Mesendoderm (in vitro differentiated cells): ENCODE results near the gene KIF17.

Experiments
- DNase-seq: peaks from one replicate; pipeline ENCODE4 v3.0.0; 2013
- H2AK5ac ChIP-seq: 2 replicates; pipeline ENCODE4 v1.6.1; 2013; ENCODE audit warnings: low read length, inconsistent platforms
- H2BK120ac ChIP-seq: 2 replicates; pipeline ENCODE4 v1.6.1; 2013; ENCODE audit warnings: low read depth, mild to moderate bottlenecking, low read length, moderate library complexity, mixed read lengths
- H2BK15ac ChIP-seq: replicated peaks from 2 replicates; pipeline ENCODE4 v1.6.1; 2013; ENCODE audit warnings: low read depth, mild to moderate bottlenecking, moderate library complexity
- H2BK5ac ChIP-seq: 2 replicates; pipeline ENCODE4 v1.6.1; 2013; ENCODE audit warnings: low read length, inconsistent platforms
- H3K18ac ChIP-seq: 2 replicates; pipeline ENCODE4 v1.6.1; 2013; ENCODE audit warnings: mild to moderate bottlenecking, low read length, mixed read lengths
- H3K23ac ChIP-seq: one replicate; pipeline ENCODE4 v1.6.1; 2013; ENCODE audit warnings: low read length
- H3K27ac ChIP-seq: 2 replicates; pipeline ENCODE4 v1.5.1; 2013; ENCODE audit warnings: low read depth, mild to moderate bottlenecking, inconsistent platforms, low read length, moderate library complexity
- H3K27me3 ChIP-seq: 2 replicates; pipeline ENCODE4 v1.6.1; 2013; ENCODE audit warnings: low read length, control low read depth, mild to moderate bottlenecking, inconsistent platforms; ENCODE audit not compliant: insufficient read depth, poor library complexity
- H3K36me3 ChIP-seq: 2 replicates; pipeline ENCODE4 v1.6.1; 2013; ENCODE audit warnings: low read length, inconsistent platforms; ENCODE audit not compliant: control insufficient read depth, insufficient read depth
- H3K4ac ChIP-seq: one replicate; pipeline ENCODE4 v1.6.1; 2013; ENCODE audit warnings: low read depth, mild to moderate bottlenecking, low read length, moderate library complexity
- H3K4me1 ChIP-seq: 2 replicates; pipeline ENCODE4 v1.6.1; 2013; ENCODE audit warnings: low read depth, low read length, inconsistent platforms; ENCODE audit not compliant: control insufficient read depth
- H3K4me2 ChIP-seq: 2 replicates; pipeline ENCODE4 v1.6.1; 2013; ENCODE audit warnings: low read length
- H3K4me3 ChIP-seq: 2 replicates; pipeline ENCODE4 v1.5.1; 2013; ENCODE audit warnings: mild to moderate bottlenecking, low read length
- H3K56ac ChIP-seq: one replicate; pipeline ENCODE4 v1.6.1; 2013; ENCODE audit warnings: low read length
- H3K79me1 ChIP-seq: 2 replicates; pipeline ENCODE4 v1.6.1; 2013; ENCODE audit warnings: low read length, inconsistent platforms
- H3K79me2 ChIP-seq: 2 replicates; pipeline ENCODE4 v1.6.1; 2013; ENCODE audit warnings: mild to moderate bottlenecking, low read length; ENCODE audit not compliant: control insufficient read depth, insufficient read depth
- H3K9ac ChIP-seq: 2 replicates; pipeline ENCODE4 v1.6.1; 2013; ENCODE audit warnings: low read length, inconsistent platforms
- H4K5ac ChIP-seq: one replicate; pipeline ENCODE4 v1.6.1; 2013; ENCODE audit warnings: low read length
- H4K8ac ChIP-seq: one replicate; pipeline ENCODE4 v1.6.1; 2013; ENCODE audit warnings: low read depth, mild to moderate bottlenecking, control low read depth, low read length, moderate library complexity
- WGBS: extraction: QIAGEN DNeasy Blood & Tissue Kit; methylation state at CpG from one replicate; pipeline ENCODE4 v1.1.7; 2013; ENCODE audit warnings: low lambda C conversion rate, missing lambda C conversion rate; ENCODE audit not compliant: insufficient coverage; ENCODE audit errors: extremely low coverage; 5-methylcytosine and 5-hydroxymethylcytosine counted together

Gene KIF17

DNA sequence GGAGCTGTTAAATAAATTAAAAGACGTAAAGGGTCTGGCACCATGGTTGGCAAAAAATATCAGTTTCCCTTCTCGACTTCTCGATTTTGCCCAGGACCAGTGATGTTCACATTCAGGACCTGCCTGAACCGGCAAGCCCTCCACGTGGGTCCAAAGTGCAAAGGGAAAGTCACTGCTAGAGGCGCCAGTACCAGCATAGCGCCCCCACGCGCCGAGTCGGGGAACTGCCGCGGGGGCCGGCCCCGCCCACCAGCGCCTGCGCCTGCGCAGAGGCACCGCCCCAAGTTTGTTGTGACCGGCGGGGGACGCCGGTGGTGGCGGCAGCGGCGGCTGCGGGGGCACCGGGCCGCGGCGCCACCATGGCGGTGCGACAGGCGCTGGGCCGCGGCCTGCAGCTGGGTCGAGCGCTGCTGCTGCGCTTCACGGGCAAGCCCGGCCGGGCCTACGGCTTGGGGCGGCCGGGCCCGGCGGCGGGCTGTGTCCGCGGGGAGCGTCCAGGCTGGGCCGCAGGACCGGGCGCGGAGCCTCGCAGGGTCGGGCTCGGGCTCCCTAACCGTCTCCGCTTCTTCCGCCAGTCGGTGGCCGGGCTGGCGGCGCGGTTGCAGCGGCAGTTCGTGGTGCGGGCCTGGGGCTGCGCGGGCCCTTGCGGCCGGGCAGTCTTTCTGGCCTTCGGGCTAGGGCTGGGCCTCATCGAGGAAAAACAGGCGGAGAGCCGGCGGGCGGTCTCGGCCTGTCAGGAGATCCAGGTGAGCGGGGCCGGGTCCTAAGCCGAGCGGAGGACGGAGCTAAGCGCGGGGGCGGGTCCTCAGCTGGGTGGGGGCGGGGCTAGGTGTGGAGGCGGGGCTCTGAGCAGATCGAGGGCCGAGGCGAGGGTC is 84.4 kb downstream of the KIF17 start, which contains the start of gene PINK1:
PINK1 (plus strand) TSS at position 269 of the 875 bp plus-strand sequence; CDS start at position 360, 91 bp downstream.
- WGBS, result no CpG with 5 or more reads among the region's 93 CpGs
- Histone ChIP-seq H4K5ac (no peak within 1 kb of the TSS), H2AK5ac (no peak within 1 kb of the TSS), H2BK5ac (peak within 1 kb of the TSS; percentile 76), H3K9ac (peak within 1 kb of the TSS; percentile 87), H3K4me3 (peak within 1 kb of the TSS; percentile 77), H3K4me2 (peak within 1 kb of the TSS; percentile 99), H3K36me3 (no peaks in the 10 kb centered on the region), H3K18ac (peak within 1 kb of the TSS; percentile 86), H4K8ac (no peak within 1 kb of the TSS), H3K4ac (peak within 1 kb of the TSS; percentile 92), H3K27me3 (no peaks in the 10 kb centered on the region), H3K23ac (no peak within 1 kb of the TSS), H2BK120ac (no peak within 1 kb of the TSS), H3K56ac (peak within 1 kb of the TSS; percentile 93), H3K79me1 (no peaks in the 10 kb centered on the region), H3K27ac (peak within 1 kb of the TSS; percentile 95), H3K4me1 (peaks cover 2% of the 10 kb centered on the region), H3K79me2 (no peaks in the 10 kb centered on the region), H2BK15ac (no peak within 1 kb of the TSS)
- DNase-seq, result peak; percentile 94

- no peak overlapping the region for H2BK5ac ChIP-seq
- no peak overlapping the region for H3K4me2 ChIP-seq
- H3K9ac ChIP-seq, result no peak overlapping the region
- no peak overlapping the region for H4K5ac ChIP-seq
- no peak overlapping the region for H3K56ac ChIP-seq
- H2AK5ac ChIP-seq, result no peak overlapping the region
- H3K27ac ChIP-seq, result no peak overlapping the region
- no peak overlapping the region for H3K23ac ChIP-seq
- peaks cover 2% of the 10 kb centered on the region for H3K4me1 ChIP-seq
- no CpG with 5 or more reads among the region's 3 CpGs for WGBS
- H3K4ac ChIP-seq, result peak overlapping the region; percentile 56
- no peaks in the 10 kb centered on the region for H3K27me3 ChIP-seq
- H4K8ac ChIP-seq, result no peak overlapping the region
- no peak overlapping the region for H2BK15ac ChIP-seq
- DNase-seq, result peak; percentile 82
- H3K79me1 ChIP-seq, result no peaks in the 10 kb centered on the region
- no peaks in the 10 kb centered on the region for H3K36me3 ChIP-seq
- no peak overlapping the region for H3K4me3 ChIP-seq
- no peak overlapping the region for H3K18ac ChIP-seq
- no peak overlapping the region for H2BK120ac ChIP-seq
- no peaks in the 10 kb centered on the region for H3K79me2 ChIP-seq
Measured at GRCh38 chr1:20632386-20632785, 85.4 kb downstream of the KIF17 start.

DNA sequence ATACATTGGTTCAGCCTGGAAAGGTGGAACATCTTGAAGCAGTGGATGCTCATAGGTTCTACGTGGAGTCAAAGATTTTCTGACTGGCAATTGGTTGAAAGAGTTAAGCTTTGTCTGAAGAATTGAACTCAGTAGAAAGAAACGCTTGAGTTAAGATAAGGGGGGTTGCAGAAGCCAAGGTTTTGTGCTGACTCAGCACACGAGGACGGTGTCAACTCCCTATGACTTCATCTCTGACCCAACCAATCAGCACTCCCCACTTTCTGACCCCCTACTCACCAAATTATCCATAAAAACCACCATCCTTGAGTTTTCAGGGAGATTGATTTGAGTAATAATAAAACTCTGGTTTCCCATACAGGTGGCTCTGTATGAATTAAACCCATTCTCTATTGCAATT is 87.1 kb downstream of the KIF17 start:
- Histone ChIP-seq H2AK5ac (no peak overlapping the region), H3K4me3 (no peak overlapping the region), H4K8ac (no peak overlapping the region), H3K4me1 (peaks cover 2% of the 10 kb centered on the region), H3K23ac (no peak overlapping the region), H2BK5ac (no peak overlapping the region), H3K18ac (no peak overlapping the region), H3K56ac (no peak overlapping the region), H3K27me3 (no peaks in the 10 kb centered on the region), H3K27ac (no peak overlapping the region), H4K5ac (no peak overlapping the region), H3K4me2 (no peak overlapping the region), H3K9ac (no peak overlapping the region), H3K4ac (no peak overlapping the region), H3K79me1 (no peaks in the 10 kb centered on the region), H2BK120ac (no peak overlapping the region), H3K79me2 (no peaks in the 10 kb centered on the region), H3K36me3 (no peaks in the 10 kb centered on the region), H2BK15ac (no peak overlapping the region)
- DNase-seq, result no peak
- WGBS, result no CpG with 5 or more reads among the region's 4 CpGs

- H3K18ac ChIP-seq, result no peak overlapping the region
Measured at GRCh38 chr1:20626524-20626923, 91.3 kb downstream of the KIF17 start.

GRCh38 chr1:20626098-20626427 is 91.7 kb downstream of the KIF17 start:
- Histone ChIP-seq H3K56ac (no peak overlapping the region), H3K18ac (no peak overlapping the region), H3K79me1 (no peaks in the 10 kb centered on the region), H3K27me3 (no peaks in the 10 kb centered on the region), H3K79me2 (no peaks in the 10 kb centered on the region), H4K5ac (no peak overlapping the region), H3K36me3 (no peaks in the 10 kb centered on the region), H3K9ac (no peak overlapping the region), H2BK120ac (no peak overlapping the region), H3K23ac (no peak overlapping the region), H2BK15ac (no peak overlapping the region), H2AK5ac (no peak overlapping the region), H3K27ac (no peak overlapping the region), H3K4ac (no peak overlapping the region), H3K4me1 (no peaks in the 10 kb centered on the region), H3K4me2 (no peak overlapping the region), H2BK5ac (no peak overlapping the region), H4K8ac (no peak overlapping the region), H3K4me3 (no peak overlapping the region)
- 75% methylated on average over 1 of the region's 1 CpG for WGBS
- no peak for DNase-seq

More at GRCh38 chr1:20626524-20626923, 91.3 kb downstream of the KIF17 start:
- Histone ChIP-seq H4K8ac (no peak overlapping the region), H2BK120ac (no peak overlapping the region), H3K23ac (no peak overlapping the region), H2AK5ac (peak overlapping the region; percentile 67), H3K4me2 (no peak overlapping the region), H3K79me2 (no peaks in the 10 kb centered on the region), H3K27ac (no peak overlapping the region), H3K56ac (no peak overlapping the region), H4K5ac (no peak overlapping the region), H2BK5ac (no peak overlapping the region), H3K79me1 (no peaks in the 10 kb centered on the region), H3K27me3 (no peaks in the 10 kb centered on the region), H3K9ac (no peak overlapping the region), H3K36me3 (no peaks in the 10 kb centered on the region), H3K4me1 (no peaks in the 10 kb centered on the region), H3K4ac (no peak overlapping the region), H2BK15ac (no peak overlapping the region), H3K4me3 (no peak overlapping the region)
- no CpG with 5 or more reads among the region's 1 CpG for WGBS
- DNase-seq, result peak; percentile 28
